COR-L47 (cell line): ENCODE results near the gene DAAM2.

Experiments
- DNase-seq: peaks from one replicate; lab custom pipeline; 2025; lab: John Stamatoyannopoulos, UW

The DAAM2 gene

GRCh38 chr6:39787322-39787721 lies 4.9 kb upstream of the DAAM2 start:
- DNase-seq: no peak

DNA sequence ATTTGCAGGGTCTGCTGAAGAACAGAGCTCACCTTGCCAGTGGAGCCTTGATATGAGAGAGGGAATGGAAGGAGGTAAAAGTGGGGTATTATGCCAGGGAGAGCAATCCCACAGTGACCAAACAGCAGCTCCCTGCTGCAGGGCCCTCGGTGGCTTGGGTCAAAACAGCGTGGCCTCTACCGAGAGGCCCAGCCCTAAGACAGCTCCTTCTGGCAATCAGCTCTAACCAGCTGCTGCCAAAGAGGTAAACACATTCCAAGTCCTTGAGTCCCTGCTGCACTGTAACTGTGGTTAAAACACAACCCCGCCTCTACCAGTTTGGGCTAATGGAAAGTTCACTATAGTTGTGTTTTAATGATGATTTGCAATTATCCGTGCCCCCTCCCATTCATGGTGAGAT lies 1.4 kb upstream of the DAAM2 start:
- DNase-seq: no peak

- DNase-seq: no peak
Measured at GRCh38 chr6:39791311-39791710, 865 bp upstream of the DAAM2 start.

DNA sequence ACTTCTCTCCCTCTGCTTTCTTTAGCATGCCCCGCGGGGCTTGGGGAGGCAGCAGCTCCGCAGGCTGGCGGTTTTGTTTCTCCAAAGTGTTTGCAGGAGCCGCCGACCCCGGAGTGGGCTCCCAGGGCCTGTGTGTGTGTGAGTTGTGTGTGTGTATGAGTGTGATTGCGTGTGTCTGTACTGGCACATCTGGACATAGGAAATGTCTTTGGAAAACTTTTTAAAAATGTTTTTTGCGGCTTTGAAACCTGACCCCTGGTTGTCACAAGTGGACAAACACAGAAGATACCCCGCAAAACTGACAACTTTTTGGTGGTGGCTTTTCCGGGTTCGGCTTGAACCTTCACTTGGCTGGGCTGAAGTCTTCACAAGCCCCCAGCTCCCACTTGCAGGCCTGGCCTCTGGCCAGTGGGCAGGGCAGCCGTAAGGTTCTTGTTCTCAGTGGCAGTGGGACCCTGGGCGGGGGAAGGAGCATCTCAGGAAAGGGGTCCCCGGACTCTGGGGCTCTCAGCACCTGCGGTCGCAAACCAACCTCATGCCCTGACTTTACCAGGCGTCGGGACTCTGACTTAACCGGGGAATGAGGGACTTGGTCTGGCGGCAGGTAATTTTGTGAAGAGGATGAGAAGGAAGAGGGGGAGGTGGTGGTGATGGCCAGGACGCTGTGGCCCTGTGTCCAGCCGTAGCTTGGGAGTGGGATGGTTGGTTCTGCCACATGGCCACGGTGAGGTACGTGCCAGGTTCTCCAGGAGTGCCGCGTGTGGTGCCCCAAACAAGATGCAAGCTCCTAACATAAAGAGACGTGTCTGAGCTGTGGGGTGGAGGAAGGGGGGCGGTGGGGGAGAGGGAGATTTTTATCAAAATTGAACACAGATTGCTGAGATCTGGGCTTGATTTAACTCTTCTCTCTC lies 619 bp downstream of the DAAM2 start:
- DNase-seq: no peak

DNA sequence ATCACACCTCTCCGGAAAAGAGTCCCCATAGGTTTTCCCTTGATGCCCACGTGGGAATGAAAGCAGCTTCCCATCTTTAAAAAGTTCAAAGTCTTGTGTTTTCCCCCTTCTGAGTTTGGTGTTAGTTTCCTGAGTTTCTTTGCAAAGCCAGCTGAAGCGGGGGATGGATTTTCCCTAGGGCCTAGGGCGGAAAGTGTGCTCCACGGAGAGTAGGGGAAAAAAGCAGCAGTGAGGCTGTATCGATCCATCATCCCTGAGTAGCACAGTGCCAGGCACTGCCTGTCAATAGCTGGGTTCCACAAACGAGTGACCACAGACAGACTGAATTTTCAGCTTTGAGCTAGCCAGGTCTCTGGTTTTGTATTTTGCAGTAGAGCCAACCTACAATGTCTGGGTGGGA lies 1.3 kb downstream of the DAAM2 start:
- DNase-seq: no peak

- DNase-seq: no peak
Measured at GRCh38 chr6:39794231-39794630, 2.1 kb downstream of the DAAM2 start.

GRCh38 chr6:39797751-39798150 lies 5.6 kb downstream of the DAAM2 start:
- DNase-seq: no peak

- DNase-seq: no peak
Measured at GRCh38 chr6:39800034-39801032, 8.2 kb downstream of the DAAM2 start.

- DNase-seq: no peak
Measured at GRCh38 chr6:39801456-39802251, 9.5 kb downstream of the DAAM2 start.

GRCh38 chr6:39803872-39804271 lies 11.7 kb downstream of the DAAM2 start:
- no peak for DNase-seq

- no peak for DNase-seq
Measured at GRCh38 chr6:39804466-39805065, 12.4 kb downstream of the DAAM2 start.

DNA sequence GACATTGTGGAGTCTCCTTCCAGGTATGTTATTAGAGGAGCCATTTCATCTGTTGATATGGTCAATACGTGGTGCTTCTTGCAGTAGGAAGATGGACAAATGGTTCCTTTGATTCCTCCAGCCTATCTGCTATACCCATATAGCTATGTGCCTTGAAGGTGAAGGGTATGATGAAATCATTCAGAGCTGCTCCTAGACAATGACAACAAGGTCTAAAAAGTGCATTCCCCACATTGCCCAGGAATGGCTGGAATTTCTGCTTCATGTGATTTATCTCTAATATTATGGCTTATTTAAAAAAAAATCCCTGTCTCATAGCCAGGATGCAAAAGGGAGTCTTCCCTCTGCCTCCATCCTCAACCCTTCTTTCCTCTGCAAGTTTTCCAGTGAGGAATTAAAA lies 14.1 kb downstream of the DAAM2 start:
- no peak for DNase-seq

DNA sequence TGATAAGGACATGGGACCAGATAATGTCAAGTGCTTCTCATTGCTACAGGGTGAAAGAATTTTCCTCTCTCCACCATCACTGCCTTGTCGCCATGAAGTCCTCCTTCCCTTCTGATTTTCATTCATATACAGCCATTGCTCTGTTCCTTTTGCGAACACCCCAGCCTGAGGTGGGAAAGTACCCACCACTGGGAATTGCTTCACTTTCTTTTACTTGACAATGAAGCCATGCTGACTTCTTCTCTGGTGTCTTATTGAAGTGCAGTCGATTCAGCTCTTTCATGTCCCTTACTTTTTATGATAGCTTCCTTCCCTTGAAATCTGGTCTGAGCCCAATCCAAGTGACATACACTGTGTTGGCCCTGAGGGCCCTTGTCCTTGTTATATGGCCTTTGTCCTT lies 16.2 kb downstream of the DAAM2 start:
- no peak for DNase-seq

DNA sequence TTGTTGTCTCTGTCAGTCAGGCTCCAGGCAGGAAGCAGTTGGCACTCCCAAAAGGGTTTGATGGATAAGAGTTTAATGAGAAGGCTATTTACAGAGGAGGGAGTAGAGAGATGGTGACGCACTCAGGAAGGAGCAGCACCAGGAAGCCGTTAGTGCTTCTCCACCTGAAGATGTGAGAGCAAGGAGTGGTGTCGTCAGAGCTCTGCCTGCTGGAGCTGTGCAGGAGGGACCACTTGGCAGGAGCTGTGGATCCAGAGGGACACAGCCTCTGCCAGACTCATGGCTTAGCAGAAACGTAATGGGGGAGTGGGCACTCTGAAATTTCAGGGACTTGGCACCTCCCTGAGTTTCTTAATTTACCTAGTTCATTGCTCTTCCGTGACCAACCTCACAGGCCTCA lies 16.8 kb downstream of the DAAM2 start:
- no peak for DNase-seq

DNA sequence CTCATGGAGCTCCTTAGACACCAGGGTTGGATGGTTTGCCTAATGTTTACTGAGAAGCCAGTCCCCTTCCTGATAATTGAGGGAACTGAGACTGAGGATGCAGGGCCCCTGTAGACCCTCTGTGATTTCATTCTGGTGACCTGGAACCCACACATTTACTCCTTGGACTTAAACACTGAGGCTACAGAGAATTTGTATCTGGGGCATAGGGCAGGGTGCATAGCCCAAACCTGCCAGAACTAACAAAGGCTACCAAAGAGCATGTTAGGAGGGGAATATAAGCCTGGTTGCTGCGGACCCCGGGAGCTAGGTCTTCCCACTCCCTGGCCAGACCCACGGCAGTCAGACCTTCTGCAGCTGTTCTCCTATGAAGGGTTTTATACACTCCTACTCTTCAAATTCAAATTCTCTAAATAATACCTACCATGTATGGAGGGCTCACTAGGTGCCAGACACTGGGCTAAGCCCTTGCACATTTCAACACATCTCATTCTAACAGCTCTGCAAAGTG lies 19.7 kb downstream of the DAAM2 start:
- no peak for DNase-seq

GRCh38 chr6:39812496-39812852 lies 20.3 kb downstream of the DAAM2 start:
- no peak for DNase-seq

DNA sequence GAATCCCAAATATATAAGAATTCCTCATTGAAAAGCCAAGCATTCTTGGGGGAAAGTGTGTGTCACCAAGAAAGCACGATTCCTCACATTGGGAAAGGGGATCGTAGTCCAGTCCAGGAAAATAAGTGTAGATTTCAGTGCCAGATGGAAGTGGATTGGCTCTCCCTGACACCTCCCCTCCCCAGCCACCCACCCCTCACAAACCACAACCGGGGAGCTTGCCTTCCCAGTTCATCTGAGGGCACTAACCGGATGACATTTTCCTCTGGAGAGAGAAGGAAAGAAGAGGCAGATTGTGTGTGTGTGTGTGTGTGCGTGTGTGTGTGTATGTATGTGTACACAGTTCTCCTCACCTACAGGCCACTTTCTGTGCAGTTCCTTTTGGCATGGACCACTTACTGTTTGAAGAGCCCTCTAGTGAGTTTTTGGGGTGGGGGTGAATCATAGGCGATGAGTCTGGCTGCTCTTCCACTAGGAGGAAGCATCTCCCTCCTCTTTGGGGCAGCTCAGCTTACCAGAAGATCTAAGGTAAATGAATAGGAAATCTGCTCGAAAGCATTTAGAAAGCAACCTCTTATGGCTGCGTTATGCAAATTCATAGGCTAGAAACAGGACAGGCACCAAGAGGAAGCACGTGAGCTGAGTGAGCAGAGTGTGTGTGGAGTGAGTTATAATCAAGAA lies 20.8 kb downstream of the DAAM2 start:
- DNase-seq: no peak

DNA sequence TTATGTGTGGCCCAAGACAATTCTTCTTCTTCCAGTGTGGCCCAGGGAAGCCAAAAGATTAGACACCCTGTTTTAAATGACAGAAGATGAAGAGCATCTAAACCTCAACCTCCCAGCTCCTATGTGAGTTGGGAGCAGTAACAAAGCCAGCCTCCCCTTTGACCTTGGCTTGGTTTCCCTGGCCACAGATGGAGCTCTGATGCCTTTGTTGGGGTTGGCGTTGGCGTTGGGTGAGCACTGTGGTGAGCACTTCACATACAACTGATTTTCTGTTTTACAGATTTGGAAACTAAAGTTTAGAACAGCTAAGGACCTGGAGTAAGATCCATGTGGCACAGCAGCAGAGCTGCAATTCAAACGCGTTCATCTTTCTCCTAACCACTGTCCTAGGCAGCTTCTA lies 22.1 kb downstream of the DAAM2 start:
- DNase-seq: no peak

GRCh38 chr6:39815356-39815755 lies 23.2 kb downstream of the DAAM2 start:
- DNase-seq: no peak

DNA sequence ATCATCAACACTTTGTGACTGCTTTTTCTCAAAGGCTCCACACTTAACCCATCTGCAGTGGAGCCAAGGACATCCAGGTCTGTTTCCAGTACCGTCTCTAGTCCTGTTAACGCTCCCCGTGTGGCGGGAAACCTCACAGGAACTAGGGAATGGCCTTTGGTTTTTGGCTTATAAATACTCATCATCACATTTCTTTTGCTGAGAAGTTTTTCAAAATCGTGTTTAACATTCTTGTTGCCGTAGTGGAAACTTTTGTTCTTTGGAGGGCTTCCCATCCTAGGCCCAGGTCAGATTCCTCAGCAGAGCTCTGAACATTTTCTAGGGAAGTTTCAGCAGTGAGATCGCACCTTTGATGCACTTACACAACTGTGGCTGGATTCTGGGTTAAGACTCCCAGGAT lies 24.6 kb downstream of the DAAM2 start:
- no peak for DNase-seq

- no peak for DNase-seq
Measured at GRCh38 chr6:39818695-39819094, 26.5 kb downstream of the DAAM2 start.
